Uterus (tissue), 4 donors: Measurements from ENCODE around the gene FBN2. TPM values are rescaled to one million over a fixed set of nuclear protein-coding genes. Genes with fewer than 3 reads are reported as not detected.

ENCODE experiments used
- DNase-seq, 2 donors: peaks; one replicate each; pipeline ENCODE4 v3.0.0-alpha.2; 2019 to 2020
- H3K27ac ChIP-seq, 2 donors: fragments of 200-600 bp; sonication (generic); 1 replicate in 1 of 2; 2 replicates in 1 of 2; pipeline ENCODE4 v1.5.1; 2016 to 2018
- H3K27me3 ChIP-seq, 2 donors: fragments of 200-600 bp; sonication (generic); one replicate each; pipeline ENCODE4 v1.5.1; 2018 to 2019; ENCODE audit warnings: control low read depth in 1 of 2
- H3K36me3 ChIP-seq, 2 donors: fragments of 200-600 bp; sonication (generic); one replicate each; pipeline ENCODE4 v1.5.1; 2019; ENCODE audit warnings: control low read depth in 1 of 2
- H3K4me1 ChIP-seq, 2 donors: fragments of 200-600 bp; sonication (generic); one replicate each; pipeline ENCODE4 v1.5.1; 2018 to 2019; ENCODE audit warnings: control low read depth in 1 of 2
- H3K4me3 ChIP-seq, 2 donors: fragments of 200-600 bp; sonication (generic); 1 replicate in 1 of 2; 2 replicates in 1 of 2; pipeline ENCODE4 v1.5.1; 2018 to 2019; ENCODE audit warnings: mild to moderate bottlenecking in 1 of 2
- H3K9me3 ChIP-seq, 2 donors: fragments of 200-600 bp; sonication (generic); one replicate each; pipeline ENCODE4 v1.5.1; 2019; ENCODE audit warnings: control low read depth in 1 of 2
- CTCF ChIP-seq, 4 experiments: fragments of 200-600 bp in 2 of 4; fragments of 450-650 bp in 2 of 4; sonication (generic) in 2 of 4; IDR thresholded peaks; one replicate each; pipeline ENCODE4 v1.5.1; 2016 to 2019; ENCODE audit warnings: antibody characterized with exemption in 4 of 4, mild to moderate bottlenecking in 2 of 4, moderate library complexity in 1 of 4
- POLR2A ChIP-seq, 2 donors: fragments of 450-650 bp; IDR thresholded peaks; one replicate each; pipeline ENCODE4 v1.6.1; 2016; ENCODE audit warnings: antibody characterized with exemption in 2 of 2, mild to moderate bottlenecking in 1 of 2, moderate library complexity in 1 of 2
- intact Hi-C: fragments of 100-400 bp; cut with DNase I; formaldehyde crosslinking; loops from one replicate; pipeline ENCODE4 v1.15.1; 2023; ENCODE audit warnings: low total_unique reads
- total RNA-seq, 4 donors: library from RNA; depleted of rRNA in 3 of 4; stranded (reverse); fragments of >200 nt in 3 of 4; gene quantifications; one replicate each; pipeline versions ENCODE4 v1.1.0 to v1.2.4, GENCODE V29; 2014 to 2023
- donor health status: DM: yes; HTN: yes; CAD: no.

Gene FBN2
- total RNA-seq, 4 donors from 2014 or later = 1.0 to 389 (median 2.8) TPM

- intact Hi-C loops = no loop called here
Observed at GRCh38 chr5:128494516-128494915, 43.5 kb downstream of the FBN2 start.

GRCh38 chr5:128493657-128494329 is 44.3 kb downstream of the FBN2 start:
- Histone ChIP-seq H3K4me1 (no peaks in the 10 kb centered on the region), H3K27ac (no peak overlapping the region), H3K27me3 (no peaks in the 10 kb centered on the region), H3K9me3 (no peaks in the 10 kb centered on the region), H3K36me3 (no peaks in the 10 kb centered on the region), H3K4me3 (no peak overlapping the region)
- no peak for DNase-seq
- intact Hi-C loops = no loop called here
- TF ChIP-seq CTCF (IDR thresholded peaks at IDR 0.05) (no peak), POLR2A (IDR thresholded peaks at IDR 0.05) (no peak)

More at GRCh38 chr5:128494516-128494915, 43.5 kb downstream of the FBN2 start:
- no peaks in the 10 kb centered on the region for H3K4me1 ChIP-seq
- no peaks in the 10 kb centered on the region for H3K27me3 ChIP-seq
- H3K27ac ChIP-seq = no peak overlapping the region
- TF ChIP-seq POLR2A (IDR thresholded peaks at IDR 0.05) (no peak), CTCF (IDR thresholded peaks at IDR 0.05) (no peak)
- H3K36me3 ChIP-seq = no peaks in the 10 kb centered on the region
- no peak overlapping the region for H3K4me3 ChIP-seq
- no peaks in the 10 kb centered on the region for H3K9me3 ChIP-seq
- no peak for DNase-seq

- H3K27ac ChIP-seq = peak overlapping the region in 1 of 2 donors; percentile 31
- no peaks in the 10 kb centered on the region for H3K27me3 ChIP-seq
- no peaks in the 10 kb centered on the region for H3K4me1 ChIP-seq
- no peaks in the 10 kb centered on the region for H3K36me3 ChIP-seq
- no peaks in the 10 kb centered on the region for H3K9me3 ChIP-seq
- DNase-seq = no peak
- H3K4me3 ChIP-seq = no peak overlapping the region
- intact Hi-C loops = no loop called here
- TF ChIP-seq POLR2A (IDR thresholded peaks at IDR 0.05) (no peak), CTCF (IDR thresholded peaks at IDR 0.05) (no peak)
Observed at GRCh38 chr5:128491291-128491690, 46.8 kb downstream of the FBN2 start.

- Histone ChIP-seq H3K4me3 (no peak overlapping the region), H3K27me3 (no peaks in the 10 kb centered on the region), H3K4me1 (no peaks in the 10 kb centered on the region), H3K27ac (peak overlapping the region in 1 of 2 donors; percentile 31), H3K9me3 (no peaks in the 10 kb centered on the region), H3K36me3 (no peaks in the 10 kb centered on the region)
- intact Hi-C loops = no loop called here
- no peak for DNase-seq
- TF ChIP-seq CTCF (IDR thresholded peaks at IDR 0.05) (no peak), POLR2A (IDR thresholded peaks at IDR 0.05) (no peak)
Observed at GRCh38 chr5:128490761-128491160, 47.3 kb downstream of the FBN2 start.

- intact Hi-C loops = no loop called here
- H3K27ac ChIP-seq = no peak overlapping the region
- H3K27me3 ChIP-seq = no peaks in the 10 kb centered on the region
- no peaks in the 10 kb centered on the region for H3K4me1 ChIP-seq
- H3K9me3 ChIP-seq = no peaks in the 10 kb centered on the region
- TF ChIP-seq CTCF (IDR thresholded peaks at IDR 0.05) (no peak), POLR2A (IDR thresholded peaks at IDR 0.05) (no peak)
- no peaks in the 10 kb centered on the region for H3K36me3 ChIP-seq
- no peak overlapping the region for H3K4me3 ChIP-seq
- no peak for DNase-seq
Observed at GRCh38 chr5:128487041-128487440, 51.0 kb downstream of the FBN2 start.
